ENCODE measurements around the gene VWA8.

Gene VWA8

GRCh38 chr13:41720839-41721561 lies 239.9 kb downstream of the VWA8 start:
- no peak for DNase-seq

GRCh38 chr13:41716236-41716635 lies 244.7 kb downstream of the VWA8 start:
- DNase-seq: no peak

GRCh38 chr13:41713405-41713804 lies 247.5 kb downstream of the VWA8 start:
- DNase-seq: no peak

GRCh38 chr13:41710771-41711170 lies 250.1 kb downstream of the VWA8 start:
- no peak for DNase-seq

- DNase-seq: no peak
Observed at GRCh38 chr13:41709511-41709910, 251.4 kb downstream of the VWA8 start.

- no peak for DNase-seq
Observed at GRCh38 chr13:41708713-41709112, 252.2 kb downstream of the VWA8 start.

- DNase-seq: no peak
Observed at GRCh38 chr13:41707194-41707821, 253.6 kb downstream of the VWA8 start.

GRCh38 chr13:41706152-41706551 lies 254.8 kb downstream of the VWA8 start:
- DNase-seq: no peak

- no peak for DNase-seq
Observed at GRCh38 chr13:41702540-41702939, 258.4 kb downstream of the VWA8 start.

GRCh38 chr13:41701676-41702075 lies 259.2 kb downstream of the VWA8 start:
- DNase-seq: no peak

GRCh38 chr13:41700790-41701310 lies 260.1 kb downstream of the VWA8 start:
- DNase-seq: no peak

GRCh38 chr13:41699759-41700158 lies 261.1 kb downstream of the VWA8 start:
- no peak for DNase-seq

GRCh38 chr13:41697578-41697977 lies 263.3 kb downstream of the VWA8 start:
- DNase-seq: no peak

- DNase-seq: no peak
Observed at GRCh38 chr13:41696163-41697003, 264.5 kb downstream of the VWA8 start.

GRCh38 chr13:41694545-41695301 lies 266.2 kb downstream of the VWA8 start:
- DNase-seq: no peak

GRCh38 chr13:41693434-41693833 lies 267.5 kb downstream of the VWA8 start:
- DNase-seq: no peak

GRCh38 chr13:41691274-41691673 lies 269.6 kb downstream of the VWA8 start:
- DNase-seq: no peak

- no peak for DNase-seq
Observed at GRCh38 chr13:41682766-41683165, 278.1 kb downstream of the VWA8 start.

- no peak for DNase-seq
Observed at GRCh38 chr13:41682001-41682400, 278.9 kb downstream of the VWA8 start.

- DNase-seq: no peak
Observed at GRCh38 chr13:41681587-41681986, 279.3 kb downstream of the VWA8 start.

- DNase-seq: no peak
Observed at GRCh38 chr13:41680900-41681299, 280.0 kb downstream of the VWA8 start.

- DNase-seq: no peak
Observed at GRCh38 chr13:41678848-41679247, 282.1 kb downstream of the VWA8 start.

- no peak for DNase-seq
Observed at GRCh38 chr13:41678249-41678648, 282.7 kb downstream of the VWA8 start.

Measured in stimulated activated CD8-positive, alpha-beta memory T cell treated with anti-CD3 and anti-CD28 coated beads, Interleukin-4, amount 100 ng/mL, for 48 hours (primary cell).